Measurements from ENCODE around the gene MYOCD. TPM values are rescaled to one million over a fixed set of nuclear protein-coding genes. Genes with fewer than 3 reads are reported as not detected.

The MYOCD gene
- total RNA-seq, 1 experiment from 2014 or later: 0.02 TPM

Other genes starting within 250 kb of the MYOCD start
- gene ARHGAP44, start 123.6 kb downstream of the MYOCD start, total RNA-seq (2014; rRNA removed; shearing (Covaris generic)): 2.1 and 2.5 TPM in 2 replicates